ENCODE data around the gene ATF3. TPM values are rescaled to one million over a fixed set of nuclear protein-coding genes. Genes with fewer than 3 reads are reported as not detected.

ATF3 gene
- total RNA-seq, 1 experiment from 2014 or later = 43.2 TPM

GRCh38 chr1:212565079-212565478, 43.5 kb upstream of the ATF3 start:
- ATAC-seq = no peak
- H3K4me3 ChIP-seq (replicated peaks in 1 of 2; ENCODE audit: low read depth in 1 of 2, low read length in 2 of 2) = no peak overlapping the region
- TF ChIP-seq ZFX (IDR thresholded peaks at IDR 0.05) = no peak
- no peak for TF ChIP-seq EZH2 (IDR thresholded peaks at IDR 0.05)
- TF ChIP-seq RAD21 (IDR thresholded peaks at IDR 0.05; ENCODE audit: low read depth) = no peak
- no peak for TF ChIP-seq CTCF (IDR thresholded peaks at IDR 0.05 in 2 of 3, conservative IDR thresholded peaks at IDR 0.05 in 1 of 3; ENCODE audit: borderline replicate concordance in 1 of 3, insufficient read depth in 1 of 3, low read depth in 2 of 3, low read length in 2 of 3)
- TF ChIP-seq SRF (IDR thresholded peaks at IDR 0.05; ENCODE audit: low read depth) = no peak
- TF ChIP-seq ATF3 (IDR thresholded peaks at IDR 0.05) = no peak
- TF ChIP-seq ZBTB33 (IDR thresholded peaks at IDR 0.05; ENCODE audit: extremely low read depth, insufficient replicate concordance, low read length) = no peak
- no peak for TF ChIP-seq CEBPB (IDR thresholded peaks at IDR 0.05; ENCODE audit: low read depth)
- TF ChIP-seq EGR1 (IDR thresholded peaks at IDR 0.05; ENCODE audit: low read depth) = no peak
- no peak for TF ChIP-seq ZNF274 (IDR thresholded peaks at IDR 0.05; ENCODE audit: low read depth, low read length)
- TF ChIP-seq JUND (IDR thresholded peaks at IDR 0.05) = no peak
- no peak for TF ChIP-seq POLR2A (IDR thresholded peaks at IDR 0.05; ENCODE audit: borderline replicate concordance, extremely low read depth, insufficient read depth, insufficient read length)
- TF ChIP-seq SP1 (IDR thresholded peaks at IDR 0.05; ENCODE audit: low read depth) = no peak
- ChIA-PET RAD21 (ENCODE audit: low non-redundant PET in 1 of 2, low total read pairs in 2 of 2, uncharacterized antibody in 2 of 2, unreplicated experiment in 2 of 2) (no interaction called here), CTCF (no interaction called here), POLR2A (interaction anchor here (1.2 kb wide), 1 partner anchor 43 kb away, joined by 4 read pairs; the partner anchor contains the start of gene ATF3)
- no TSS peak for BruUV-seq (replicated peaks)
- DNase-seq (ENCODE audit: low read depth, low spot score) = no peak
- peaks cover 26 to 58% of the 10 kb centered on the region in 2 experiments for H3K4me1 ChIP-seq (ENCODE audit: control insufficient read depth in 1 of 2, insufficient read depth in 2 of 2, low read length in 2 of 2)
- H3K27ac ChIP-seq (ENCODE audit: low read depth, low read length) = no peak overlapping the region
- H3K9me3 ChIP-seq (ENCODE audit: control insufficient read depth in 1 of 2, insufficient read depth in 1 of 2, low read depth in 1 of 2, low read length in 2 of 2) = peaks cover 0 to 8% of the 10 kb centered on the region in 2 experiments; a peak in 1 of 4 replicates
- no peak overlapping the region for H2AFZ ChIP-seq (ENCODE audit: low read depth, low read length, poor library complexity, severe bottlenecking)
- intact Hi-C loops (cut with micrococcal nuclease) = no loop called here
- H3K4me2 ChIP-seq (ENCODE audit: low read length) = no peak overlapping the region
- H3K27me3 ChIP-seq (ENCODE audit: insufficient read depth, low read length) = no peaks in the 10 kb centered on the region
- no peaks in the 10 kb centered on the region for H4K20me1 ChIP-seq (ENCODE audit: insufficient read depth)
- no peaks in the 10 kb centered on the region for H3K9me2 ChIP-seq (ENCODE audit: insufficient read depth)
- H3K9ac ChIP-seq (ENCODE audit: low read length) = no peak overlapping the region
- H3K36me3 ChIP-seq (ENCODE audit: control insufficient read depth in 1 of 2, insufficient read depth in 2 of 2, low read length in 2 of 2) = no peaks in the 10 kb centered on the region
- H3K79me2 ChIP-seq (ENCODE audit: insufficient read depth, low read length) = no peaks in the 10 kb centered on the region
